HG02943 (cell line): ENCODE measurements around the gene ADAMTS20.

Experiments
- ATAC-seq: cut with Tn5 transposase; IDR thresholded peaks from one replicate; pipeline ENCODE4 v1.9.1; 2021; ENCODE audit warnings: mild to moderate bottlenecking, low read depth, moderate library complexity; ENCODE audit not compliant: unreplicated experiment

ADAMTS20 gene

DNA sequence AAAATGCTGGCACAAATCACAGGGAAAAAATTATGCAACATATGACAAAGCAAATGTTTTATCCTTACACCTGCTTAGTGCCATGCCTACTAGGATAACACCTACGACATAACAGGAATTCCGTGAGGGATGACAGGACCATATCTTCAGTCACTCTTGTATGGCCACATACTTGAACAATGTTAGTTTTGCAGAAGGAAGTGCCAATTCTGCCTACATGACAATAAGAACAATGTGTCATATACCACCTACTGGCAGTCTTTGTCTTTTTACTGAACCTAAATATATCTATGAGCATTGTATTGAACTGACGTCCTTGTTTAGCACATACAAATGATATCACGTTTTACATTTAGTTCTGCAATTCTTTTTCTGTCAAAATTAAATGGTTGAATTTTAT is 234.0 kb downstream of the ADAMTS20 start:
- no peak for ATAC-seq

- ATAC-seq, result no peak
Measured at GRCh38 chr12:43317156-43317555, 234.8 kb downstream of the ADAMTS20 start.

DNA sequence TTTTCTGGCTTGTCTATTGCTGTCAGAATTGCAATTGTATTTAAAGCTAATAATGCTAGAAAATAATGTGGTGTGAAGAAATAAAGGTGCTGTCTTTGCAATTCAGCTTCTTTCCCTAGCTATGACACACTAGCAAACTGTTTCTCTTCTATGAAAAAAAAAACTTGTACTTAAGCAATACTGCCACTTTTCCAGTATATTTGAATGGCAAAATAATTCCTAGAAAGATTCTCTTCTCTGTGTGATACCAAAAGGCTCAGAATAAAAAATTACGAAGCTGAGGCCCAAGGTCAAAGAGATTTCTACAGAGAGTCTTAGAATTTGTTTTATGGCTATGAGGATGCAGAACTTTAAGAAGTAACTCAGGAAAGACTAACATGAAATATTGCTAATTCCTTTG is 235.5 kb downstream of the ADAMTS20 start:
- ATAC-seq, result no peak

GRCh38 chr12:43315961-43316360 is 236.0 kb downstream of the ADAMTS20 start:
- no peak for ATAC-seq

GRCh38 chr12:43312991-43313505 is 239.0 kb downstream of the ADAMTS20 start:
- ATAC-seq, result no peak

DNA sequence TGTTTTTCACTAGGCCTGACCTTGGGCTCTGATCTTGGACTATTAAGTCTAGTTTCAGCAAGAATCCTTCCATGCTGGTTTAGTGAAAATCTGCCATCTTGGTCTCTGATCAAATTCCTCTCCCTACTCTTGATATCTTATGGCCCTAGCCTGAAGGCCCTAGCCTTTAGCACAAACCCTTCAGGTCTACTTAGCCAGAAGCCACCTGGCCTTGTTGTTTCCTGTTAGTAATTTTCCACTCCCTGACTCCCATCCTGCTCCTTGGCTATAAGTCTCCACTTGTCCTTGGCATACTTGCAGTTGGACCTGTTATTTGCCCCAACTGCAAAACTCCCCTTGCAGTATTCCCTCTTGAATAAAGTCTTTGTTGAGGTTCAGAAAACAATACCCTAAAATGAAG is 241.4 kb downstream of the ADAMTS20 start:
- no peak for ATAC-seq

GRCh38 chr12:43309959-43310358 is 242.0 kb downstream of the ADAMTS20 start:
- ATAC-seq, result no peak

- ATAC-seq, result no peak
Measured at GRCh38 chr12:43308776-43309175, 243.2 kb downstream of the ADAMTS20 start.

DNA sequence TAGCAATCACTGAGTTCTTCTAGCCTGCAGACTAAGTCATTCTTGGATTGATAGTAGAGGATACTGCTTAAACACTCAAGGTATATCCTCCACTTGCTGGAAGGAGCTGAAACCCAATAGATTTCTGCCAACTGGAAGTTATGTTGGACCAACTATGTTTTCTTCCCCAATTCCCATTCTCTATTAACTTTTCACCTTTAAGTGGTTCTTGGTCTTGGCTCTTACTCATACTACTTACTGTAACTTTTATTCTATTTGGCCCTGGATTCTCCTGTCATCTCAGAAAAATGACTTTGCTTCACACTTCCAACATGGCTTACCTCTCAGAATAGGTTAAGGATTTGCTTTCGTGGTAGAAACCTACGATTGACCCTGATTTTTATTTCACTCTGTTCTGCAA is 244.9 kb downstream of the ADAMTS20 start:
- no peak for ATAC-seq

- ATAC-seq, result no peak
Measured at GRCh38 chr12:43306066-43306465, 245.9 kb downstream of the ADAMTS20 start.

- ATAC-seq, result no peak
Measured at GRCh38 chr12:43305065-43305464, 246.9 kb downstream of the ADAMTS20 start.
